H1 (cell line): ENCODE measurements around the gene TUBGCP6. TPM values are rescaled to one million over a fixed set of nuclear protein-coding genes. Genes with fewer than 3 reads are reported as not detected.

Experiments used
- CREB1 ChIP-seq: IDR thresholded peaks from 2 replicates; pipeline ENCODE4 v1.6.1; 2012; ENCODE audit warnings: inconsistent platforms
- CTCF ChIP-seq, 3 experiments: IDR thresholded peaks; 1 replicate in 2 of 3; 2 replicates in 1 of 3; pipeline versions ENCODE4 v1.5.1 to v1.6.1; 2011; ENCODE audit warnings: low read length in 3 of 3, mild to moderate bottlenecking in 3 of 3, inconsistent platforms in 2 of 3, low read depth in 1 of 3, moderate library complexity in 1 of 3; ENCODE audit not compliant: insufficient read depth in 1 of 3; ENCODE audit errors: control extremely low read depth in 1 of 3
- E2F6 ChIP-seq: IDR thresholded peaks from 2 replicates; pipeline ENCODE4 v1.6.1; 2012; ENCODE audit warnings: inconsistent platforms
- EGR1 ChIP-seq: IDR thresholded peaks from 2 replicates; pipeline ENCODE4 v1.6.1; 2011; ENCODE audit warnings: low read depth, low read length, borderline replicate concordance
- GTF2F1 ChIP-seq: IDR thresholded peaks from 2 replicates; pipeline ENCODE4 v1.6.1; 2012; ENCODE audit warnings: low read depth, low read length, improper control_type of control experiment, borderline replicate concordance
- RFX5 ChIP-seq: IDR thresholded peaks from 2 replicates; pipeline ENCODE4 v1.6.1; 2011; ENCODE audit warnings: low read depth, low read length, improper control_type of control experiment, borderline replicate concordance
- SUZ12 ChIP-seq: fragments of 200-600 bp; sonication (generic); IDR thresholded peaks from 2 replicates; pipeline ENCODE4 v1.6.1; 2012; ENCODE audit warnings: mild to moderate bottlenecking, inconsistent platforms, low read length, moderate library complexity, mixed read lengths
- ZNF274 ChIP-seq: IDR thresholded peaks from 2 replicates; pipeline ENCODE4 v1.7.0; 2012; ENCODE audit warnings: low read length, borderline replicate concordance; ENCODE audit errors: extremely low read depth
- polyA plus RNA-seq, 7 experiments: library from polyadenylated mRNA; depleted of rRNA in 3 of 7; stranded (reverse) in 5 of 7; unstranded in 2 of 7; fragments of >200 nt in 5 of 7; fragments of 200-250 nt in 2 of 7; gene quantifications; 1 replicate in 5 of 7; 2 replicates in 1 of 7; 4 replicates in 1 of 7; pipeline versions ENCODE4 v1.2.1 to v1.2.3, GENCODE V29; 2011 to 2013; ENCODE audit warnings: missing spikeins in 2 of 7, mixed read lengths in 2 of 7
- total RNA-seq: library from RNA; stranded (reverse); fragmentation: NEBNext Ultra II Directional; extraction: Animal tissue kit (Norgen Biotek cat#: 25700); gene quantifications from 2 replicates; pipeline ENCODE4 v1.2.1, GENCODE V29; 2021

The TUBGCP6 gene
- total and polyA plus RNA-seq, 2 of the 8 experiments (the other 6 are each of a cell fraction or from before 2014, with no cell fraction given), result 24.2 to 24.7 TPM

GRCh38 chr22:50257451-50258360 is 12.9 kb upstream of the TUBGCP6 start (continued):
- no peak for TF ChIP-seq CTCF (IDR thresholded peaks at IDR 0.05; ENCODE audit: control extremely low read depth in 1 of 3, insufficient read depth in 1 of 3, low read depth in 1 of 3, low read length in 3 of 3)
- TF ChIP-seq ZNF274, result no peak
- TF ChIP-seq GTF2F1, result no peak
- no peak for TF ChIP-seq E2F6
- TF ChIP-seq RFX5, result no peak
- TF ChIP-seq CREB1, result no peak
- no peak for TF ChIP-seq EGR1
- no peak for TF ChIP-seq SUZ12
